GM18508 (cell line): ENCODE measurements around the gene DNAH14.
"Not testable (repeated sequence)": the region's sequence is repeated elsewhere in the genome, so short reads cannot be mapped to it uniquely, and the experiment has no call there.

ENCODE experiments used
- ATAC-seq: cut with Tn5 transposase; IDR thresholded peaks from one replicate; pipeline ENCODE4 v1.9.1; 2021; ENCODE audit warnings: moderate number of reproducible peaks; ENCODE audit not compliant: insufficient read depth, unreplicated experiment

The DNAH14 gene

GRCh38 chr1:224920930-224921329 lies 8.5 kb upstream of the DNAH14 start:
- no peak for ATAC-seq

- ATAC-seq, result no peak
Measured at GRCh38 chr1:224921354-224921753, 8.1 kb upstream of the DNAH14 start.

GRCh38 chr1:224922404-224923164 lies 6.9 kb upstream of the DNAH14 start:
- ATAC-seq, result no peak

GRCh38 chr1:224923726-224924125 lies 5.7 kb upstream of the DNAH14 start:
- no peak for ATAC-seq

GRCh38 chr1:224927631-224928030 lies 1.8 kb upstream of the DNAH14 start:
- ATAC-seq, result not testable (repeated sequence)

- no peak for ATAC-seq
Measured at GRCh38 chr1:224928906-224929305, 569 bp upstream of the DNAH14 start.

GRCh38 chr1:224931605-224932004 lies 2.1 kb downstream of the DNAH14 start:
- no peak for ATAC-seq

GRCh38 chr1:224932607-224933249 lies 3.3 kb downstream of the DNAH14 start:
- no peak for ATAC-seq

- no peak for ATAC-seq
Measured at GRCh38 chr1:224933584-224933983, 4.1 kb downstream of the DNAH14 start.

- ATAC-seq, result no peak
Measured at GRCh38 chr1:224938652-224939051, 9.2 kb downstream of the DNAH14 start.

GRCh38 chr1:224939844-224940425 lies 10.5 kb downstream of the DNAH14 start:
- no peak for ATAC-seq

GRCh38 chr1:224940735-224941134 lies 11.3 kb downstream of the DNAH14 start:
- not testable (repeated sequence) for ATAC-seq

- not testable (repeated sequence) for ATAC-seq
Measured at GRCh38 chr1:224945651-224946348, 16.3 kb downstream of the DNAH14 start.

- ATAC-seq, result not testable (repeated sequence)
Measured at GRCh38 chr1:224946349-224946691, 16.8 kb downstream of the DNAH14 start.

- no peak for ATAC-seq
Measured at GRCh38 chr1:224957696-224958095, 28.2 kb downstream of the DNAH14 start.

- no peak for ATAC-seq
Measured at GRCh38 chr1:224958490-224958889, 29.0 kb downstream of the DNAH14 start.

GRCh38 chr1:224959115-224959514 lies 29.6 kb downstream of the DNAH14 start:
- no peak for ATAC-seq

- ATAC-seq, result no peak
Measured at GRCh38 chr1:224959656-224960055, 30.2 kb downstream of the DNAH14 start.

GRCh38 chr1:224980181-224980580 lies 50.7 kb downstream of the DNAH14 start:
- ATAC-seq, result no peak

- not testable (repeated sequence) for ATAC-seq
Measured at GRCh38 chr1:224981922-224982354, 52.5 kb downstream of the DNAH14 start.

GRCh38 chr1:224988042-224988441 lies 58.6 kb downstream of the DNAH14 start:
- ATAC-seq, result no peak
